ENCODE results near the gene CNGB1.
"Not testable (repeated sequence)": the region's sequence is repeated elsewhere in the genome, so short reads cannot be mapped to it uniquely, and the experiment has no call there.

CNGB1 gene

GRCh38 chr16:57970970-57971369, at the start of gene CNGB1:
Gene CNGB1, minus strand, starts transcription at chr16:57971128. Its CDS starts 3,842 bp downstream, at chr16:57967286.
- DNase-seq, result no peak

DNA sequence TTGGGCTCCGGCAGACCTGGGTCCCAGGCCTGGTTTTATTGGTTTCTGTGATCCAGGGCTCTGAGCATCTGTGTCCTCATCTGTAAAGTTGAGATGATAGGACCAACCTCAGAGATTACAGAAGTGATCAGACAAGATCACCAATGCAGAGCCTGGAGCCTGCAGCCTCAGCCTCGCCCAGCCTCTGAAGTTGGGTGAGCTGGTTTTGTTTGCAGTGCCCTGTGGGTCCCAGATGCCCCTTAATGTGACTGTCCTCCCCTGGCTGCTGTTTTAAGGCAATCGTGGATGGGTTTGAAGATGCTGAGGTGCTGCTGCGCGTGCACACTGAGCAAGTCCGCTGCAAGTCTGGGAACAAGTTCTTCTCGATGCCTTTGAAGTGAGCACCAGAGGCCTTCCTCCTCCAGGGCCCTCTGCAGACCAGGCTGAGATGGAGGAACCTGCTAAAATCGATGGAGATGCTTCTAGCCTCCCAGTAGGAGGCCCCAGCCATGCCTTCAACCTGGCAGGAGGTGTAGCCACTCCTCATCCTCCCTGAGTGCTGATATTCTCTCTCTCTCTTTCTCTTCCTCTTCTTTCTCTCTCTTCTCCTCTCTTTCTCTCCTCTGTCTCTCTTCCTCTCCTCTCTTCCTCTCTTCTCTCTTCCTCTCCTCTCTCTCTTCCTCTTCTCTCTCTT, 49.1 kb upstream of the CNGB1 start:
- no peak for DNase-seq

- no peak for DNase-seq
Measured at GRCh38 chr16:58018803-58019202, 47.9 kb upstream of the CNGB1 start.

DNA sequence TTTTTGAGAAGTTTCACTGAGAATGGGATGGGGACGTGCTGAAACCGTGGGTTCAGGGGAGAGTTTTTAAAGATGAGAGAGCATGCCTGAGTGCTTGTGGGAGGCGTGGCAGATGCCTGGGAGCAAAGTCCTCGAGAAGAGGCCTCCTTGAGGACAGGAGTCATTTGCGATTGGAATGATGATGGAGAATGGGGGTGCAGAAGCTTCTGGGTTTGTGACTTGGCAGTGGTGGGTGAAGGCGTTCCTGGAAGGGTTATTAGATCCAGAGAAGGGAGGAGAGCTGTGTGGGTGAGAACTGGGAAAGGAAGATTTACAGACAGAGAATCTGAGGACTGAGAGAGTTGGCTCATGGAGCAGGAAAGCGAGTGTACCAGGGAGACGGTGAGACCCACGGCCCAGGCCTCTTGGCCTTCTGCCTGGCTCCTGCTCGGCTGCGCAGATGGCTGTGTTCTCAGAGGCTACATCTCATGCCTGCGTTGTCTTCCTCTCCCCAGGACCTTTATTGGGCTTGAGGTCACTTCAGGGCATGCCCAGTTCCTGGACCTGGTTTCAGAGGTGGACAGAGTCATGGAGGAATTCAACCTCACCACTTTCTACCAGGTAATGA, 46.0 kb upstream of the CNGB1 start:
- no peak for DNase-seq

DNA sequence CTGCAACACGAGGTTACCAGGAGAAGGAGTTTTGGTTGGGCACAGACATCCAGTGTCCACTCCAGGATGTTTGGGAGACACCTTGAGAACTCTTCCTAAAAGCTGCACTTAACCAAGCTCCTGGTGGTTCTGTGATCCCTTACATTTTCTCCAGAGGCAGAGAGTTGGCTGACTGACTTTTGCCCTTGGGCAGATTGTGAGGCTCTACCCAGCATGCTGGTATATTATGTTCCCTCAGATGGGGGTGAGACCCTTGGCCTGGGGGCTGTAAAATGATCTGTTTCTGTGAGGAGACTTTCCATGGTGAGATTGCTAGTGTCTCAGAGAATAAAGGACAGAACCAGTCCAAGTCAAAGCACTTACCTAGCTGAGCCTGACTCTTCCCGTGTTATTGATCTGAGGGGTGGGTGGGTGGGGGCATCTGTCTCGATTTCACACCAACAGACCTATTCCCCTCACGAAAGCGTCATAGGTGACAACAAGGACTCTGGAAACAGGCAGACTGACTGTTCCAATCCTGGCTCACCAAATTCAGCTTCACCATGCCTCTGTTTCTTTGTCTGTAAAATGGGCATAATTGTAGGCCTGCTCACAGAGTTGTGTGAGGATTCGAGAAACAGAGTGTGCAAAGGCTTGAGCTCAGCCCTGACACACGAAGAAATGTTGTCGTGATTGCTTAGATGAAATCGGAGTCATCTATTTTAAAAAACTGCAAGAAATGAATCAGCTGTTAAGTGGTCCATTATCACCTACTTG, 42.5 kb upstream of the CNGB1 start:
- DNase-seq, result no peak

- DNase-seq, result no peak
Measured at GRCh38 chr16:58012481-58012880, 41.6 kb upstream of the CNGB1 start.

- no peak for DNase-seq
Measured at GRCh38 chr16:58011652-58012051, 40.7 kb upstream of the CNGB1 start.

DNA sequence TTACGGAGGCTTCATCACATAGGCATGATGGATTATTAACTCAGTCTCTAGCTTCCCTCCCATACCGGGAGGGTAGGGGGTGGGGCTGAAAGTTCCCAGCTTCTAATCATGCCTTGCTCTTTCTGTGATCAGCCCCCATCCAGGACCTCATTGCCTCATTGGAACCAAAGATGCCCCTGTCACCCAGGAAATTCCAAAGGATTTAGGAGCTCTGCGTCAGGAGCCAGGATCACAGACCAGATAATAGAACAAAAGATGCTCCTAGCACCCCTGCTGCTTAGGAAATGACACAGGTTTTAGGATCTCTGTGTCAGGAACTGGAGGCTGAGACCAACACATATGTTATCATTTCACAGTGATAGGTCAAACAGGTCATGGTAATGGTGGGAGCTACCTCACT, 40.0 kb upstream of the CNGB1 start:
- DNase-seq, result no peak

DNA sequence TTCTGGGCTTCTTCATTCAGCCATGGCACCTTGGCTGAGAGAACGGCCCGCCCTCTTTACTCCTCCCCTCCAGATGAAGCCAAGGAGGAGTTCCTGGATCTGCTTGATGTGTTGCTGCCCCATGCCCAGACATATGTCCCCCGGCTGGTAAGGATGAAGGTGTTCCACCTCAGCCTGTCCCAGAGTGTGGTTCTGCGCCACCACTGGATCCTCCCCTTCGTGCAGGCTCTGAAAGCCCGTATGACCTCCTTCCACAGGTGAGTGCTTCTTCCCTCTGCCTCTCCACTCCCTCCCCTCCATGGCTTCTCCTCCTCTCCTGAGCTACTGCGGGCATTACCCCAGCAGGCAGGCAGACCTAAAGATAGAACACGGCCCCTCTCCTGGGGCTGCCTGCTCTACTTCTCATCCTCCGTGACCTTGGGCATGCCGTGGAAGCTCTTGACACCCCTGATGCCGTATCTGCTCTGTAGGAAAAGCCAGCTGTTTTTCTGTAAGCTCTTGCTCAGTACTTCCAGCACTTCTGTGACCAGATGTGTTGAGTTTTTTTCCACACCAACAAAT, 39.0 kb upstream of the CNGB1 start:
- DNase-seq, result no peak

- DNase-seq, result not testable (repeated sequence)
Measured at GRCh38 chr16:58004736-58005135, 33.8 kb upstream of the CNGB1 start.

- DNase-seq, result no peak
Measured at GRCh38 chr16:58002936-58003335, 32.0 kb upstream of the CNGB1 start.

DNA sequence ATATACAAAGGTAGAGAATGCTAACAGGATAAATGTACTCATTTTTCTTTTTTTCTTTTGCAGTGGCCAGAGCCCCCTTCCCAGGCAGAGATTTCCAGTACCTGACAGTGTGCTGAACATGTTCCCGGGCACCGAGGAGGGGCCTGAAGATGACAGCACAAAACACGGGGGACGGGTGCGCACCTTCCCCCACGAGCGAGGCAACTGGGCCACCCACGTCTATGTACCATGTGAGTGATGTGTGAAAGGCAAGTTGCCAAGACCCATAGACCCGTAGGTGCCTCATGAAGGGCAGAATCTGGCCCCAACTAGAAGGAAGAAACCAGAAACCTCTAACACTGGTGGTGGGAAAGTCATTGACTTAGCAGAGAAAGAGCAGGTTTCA, 31.5 kb upstream of the CNGB1 start:
- no peak for DNase-seq

GRCh38 chr16:58001781-58002415, 31.0 kb upstream of the CNGB1 start:
- DNase-seq, result no peak

GRCh38 chr16:58000706-58001676, 30.1 kb upstream of the CNGB1 start, which contains the start of gene USB1:
Gene USB1, plus strand, starts transcription at chr16:58001407. Its CDS starts 77 bp downstream, at chr16:58001484.
- DNase-seq, result peak; percentile 48

GRCh38 chr16:57999971-58000705, 29.2 kb upstream of the CNGB1 start, which contains the start of gene ZNF319:
Gene ZNF319, minus strand, starts transcription at chr16:58000672. Its CDS starts 2,407 bp downstream, at chr16:57998265.
- DNase-seq, result no peak

DNA sequence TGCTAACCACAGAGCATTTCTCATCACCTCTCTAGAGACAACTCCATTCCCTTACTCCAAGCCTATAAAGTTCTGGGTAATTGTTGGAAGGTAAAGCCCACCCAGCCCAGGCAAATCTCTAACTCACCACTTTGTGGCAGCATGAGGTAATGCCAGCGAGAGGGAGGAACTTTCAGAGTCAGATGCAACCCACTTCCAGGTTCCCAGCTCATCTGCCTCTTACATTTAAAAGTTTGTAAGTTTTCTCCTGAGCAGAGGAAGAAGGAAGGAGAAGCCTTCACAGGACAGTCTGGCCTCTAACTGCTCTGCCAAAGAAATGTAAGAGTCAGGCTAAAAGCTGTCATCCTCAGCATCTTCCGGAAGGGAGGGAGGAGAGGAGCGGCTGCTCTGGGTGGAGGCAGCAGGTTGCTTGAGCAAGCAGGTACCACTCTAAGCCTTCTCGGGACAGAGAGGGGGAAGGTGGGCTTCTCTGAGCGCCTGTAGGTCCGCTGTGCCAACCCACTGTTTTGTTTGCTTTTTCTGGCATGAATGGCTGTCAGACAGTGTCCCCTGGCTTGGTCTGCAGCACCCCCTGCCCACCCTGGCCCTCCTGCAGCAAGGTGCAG, 28.5 kb upstream of the CNGB1 start:
- peak; percentile 4 for DNase-seq

- no peak for DNase-seq
Measured at GRCh38 chr16:57998992-57999365, 28.1 kb upstream of the CNGB1 start.

DNA sequence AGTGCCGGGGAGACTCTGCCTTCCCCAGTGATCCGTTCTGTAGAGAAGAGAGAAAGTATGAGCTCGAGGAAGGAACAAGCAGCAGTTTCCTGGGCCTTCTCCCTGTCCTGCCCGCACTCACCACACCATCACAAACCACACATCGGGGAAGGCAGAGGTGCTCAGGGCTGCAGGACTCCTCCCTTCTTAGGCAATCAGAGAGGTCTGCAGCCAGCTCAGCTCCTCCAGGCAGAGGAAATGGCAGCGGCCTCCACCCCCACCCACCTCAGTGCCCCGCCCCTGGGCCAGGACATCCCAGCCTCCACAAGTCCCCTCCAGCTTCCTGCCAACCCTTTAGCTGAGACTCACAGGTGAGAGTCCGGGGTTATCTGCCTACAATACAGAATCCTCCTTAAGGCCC, 27.6 kb upstream of the CNGB1 start:
- no peak for DNase-seq

DNA sequence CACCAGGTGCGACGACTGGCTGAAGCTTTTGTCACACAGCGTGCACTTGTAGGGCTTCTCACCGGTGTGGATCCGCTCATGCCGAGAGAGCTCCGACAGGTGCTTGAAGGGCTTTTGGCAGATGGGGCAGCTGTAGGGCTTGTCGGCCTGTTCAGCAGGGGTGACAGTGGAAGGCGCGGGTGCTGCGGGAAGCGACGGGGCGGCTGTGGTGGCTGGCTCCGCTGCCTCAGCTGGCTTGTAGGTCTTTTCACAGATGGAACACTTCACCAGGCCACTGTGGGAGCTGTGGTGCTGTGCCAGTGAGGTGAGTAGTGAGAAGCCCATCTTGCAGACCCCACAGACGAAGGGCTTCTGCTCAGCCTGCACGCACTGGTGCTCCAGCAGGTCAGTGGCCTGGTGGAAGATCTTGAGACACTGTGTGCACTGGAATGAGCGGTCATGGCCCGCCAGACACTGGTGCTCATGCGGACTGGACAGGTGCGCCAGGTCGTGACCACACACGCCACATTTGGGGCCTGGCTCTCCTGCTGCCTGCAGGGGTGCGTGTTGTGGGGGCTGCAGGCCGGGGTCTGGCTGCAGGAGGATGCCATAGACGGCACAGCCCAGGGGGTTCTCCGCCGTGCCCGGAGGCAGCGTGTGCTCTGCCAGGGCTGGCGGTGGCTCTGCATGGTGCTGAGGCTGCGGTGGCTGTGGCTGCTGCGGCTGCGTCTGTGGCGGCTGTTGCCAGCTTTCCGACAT, 26.8 kb upstream of the CNGB1 start:
- DNase-seq, result no peak

- DNase-seq, result no peak
Measured at GRCh38 chr16:57997176-57997527, 26.2 kb upstream of the CNGB1 start.

Measured in GDM1 (cell line).